Measurements from ENCODE around the gene GRIA4.

DNA sequence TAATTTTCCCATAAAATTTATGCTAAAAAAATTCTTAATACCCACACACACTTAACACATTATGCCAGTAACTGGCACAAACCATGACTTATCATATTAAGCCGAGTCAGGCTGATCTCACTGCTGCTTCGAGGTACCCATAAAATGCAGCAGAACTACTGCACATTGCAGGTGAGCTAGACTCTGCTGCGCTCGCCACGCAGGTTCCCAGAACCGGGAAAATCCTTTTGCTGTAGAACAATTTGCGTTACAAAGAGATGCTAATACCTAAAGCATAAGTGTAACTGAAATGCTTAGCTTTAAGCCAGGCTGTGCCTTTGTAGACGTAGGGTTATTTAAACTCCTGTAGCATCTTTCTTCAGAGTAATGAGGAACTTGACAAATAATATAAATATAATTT is 211.9 kb downstream of the GRIA4 start:
- TF ChIP-seq, protein P1, sequence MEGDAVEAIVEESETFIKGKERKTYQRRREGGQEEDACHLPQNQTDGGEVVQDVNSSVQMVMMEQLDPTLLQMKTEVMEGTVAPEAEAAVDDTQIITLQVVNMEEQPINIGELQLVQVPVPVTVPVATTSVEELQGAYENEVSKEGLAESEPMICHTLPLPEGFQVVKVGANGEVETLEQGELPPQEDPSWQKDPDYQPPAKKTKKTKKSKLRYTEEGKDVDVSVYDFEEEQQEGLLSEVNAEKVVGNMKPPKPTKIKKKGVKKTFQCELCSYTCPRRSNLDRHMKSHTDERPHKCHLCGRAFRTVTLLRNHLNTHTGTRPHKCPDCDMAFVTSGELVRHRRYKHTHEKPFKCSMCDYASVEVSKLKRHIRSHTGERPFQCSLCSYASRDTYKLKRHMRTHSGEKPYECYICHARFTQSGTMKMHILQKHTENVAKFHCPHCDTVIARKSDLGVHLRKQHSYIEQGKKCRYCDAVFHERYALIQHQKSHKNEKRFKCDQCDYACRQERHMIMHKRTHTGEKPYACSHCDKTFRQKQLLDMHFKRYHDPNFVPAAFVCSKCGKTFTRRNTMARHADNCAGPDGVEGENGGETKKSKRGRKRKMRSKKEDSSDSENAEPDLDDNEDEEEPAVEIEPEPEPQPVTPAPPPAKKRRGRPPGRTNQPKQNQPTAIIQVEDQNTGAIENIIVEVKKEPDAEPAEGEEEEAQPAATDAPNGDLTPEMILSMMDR (conservative IDR thresholded peaks at IDR 0.05) = no peak
- no peak for TF ChIP-seq EZH2 (IDR thresholded peaks at IDR 0.05; ENCODE audit: low read depth)
